ENCODE measurements around the gene SNRPB2. TPM values are rescaled to one million over a fixed set of nuclear protein-coding genes. Genes with fewer than 3 reads are reported as not detected.

Gene SNRPB2
- total and polyA plus RNA-seq, 7 experiments from 2014 or later = 25.2 to 97.0 (median 40.0) TPM

GRCh38 chr20:16744178-16744807 is 14.5 kb downstream of the SNRPB2 start:
- intact Hi-C loops (cut with micrococcal nuclease) = loop anchor here in 1 of 2 donors (5.0 kb wide), 1 partner anchor 37 kb away; no protein-coding TSS in a partner anchor
- Histone ChIP-seq H3K27ac (ENCODE audit: low read depth, low read length) (no peak overlapping the region), H3K9me3 (ENCODE audit: control insufficient read depth in 2 of 3, low read length in 3 of 3) (no peaks in the 10 kb centered on the region), H3K4me3 (ENCODE audit: low read length) (no peak overlapping the region), H3K27me3 (ENCODE audit: control insufficient read depth in 2 of 2, insufficient read depth in 2 of 2, low read length in 2 of 2) (no peaks in the 10 kb centered on the region), H3K36me3 (ENCODE audit: control insufficient read depth in 2 of 3, insufficient read depth in 3 of 3, low read length in 3 of 3) (peaks cover 2 to 23% (median 2%) of the 10 kb centered on the region in 3 experiments), H3K4me1 (ENCODE audit: control insufficient read depth in 2 of 2, insufficient read depth in 2 of 2, low read length in 2 of 2) (no peaks in the 10 kb centered on the region)
- H3K9me3 Mint-ChIP-seq = no peaks in the 10 kb centered on the region
- H3K4me1 Mint-ChIP-seq = peaks cover 0 to 5% (median 0%) of the 10 kb centered on the region in 7 donors
- no peak overlapping the region for H3K4me3 Mint-ChIP-seq
- no peak overlapping the region for H3K27ac Mint-ChIP-seq
- POLR2A ChIA-PET = no interaction called here
- peaks cover 6 to 31% (median 16%) of the 10 kb centered on the region in 5 donors for H3K36me3 Mint-ChIP-seq
- ATAC-seq = no peak
- no peak for DNase-seq
- peaks cover 0 to 21% (median 8%) of the 10 kb centered on the region in 5 donors for H3K27me3 Mint-ChIP-seq
- CTCF ChIA-PET = interaction anchor here (0.6 kb wide), 1 partner anchor 9 kb away, joined by 3 read pairs; no protein-coding TSS in a partner anchor

DNA sequence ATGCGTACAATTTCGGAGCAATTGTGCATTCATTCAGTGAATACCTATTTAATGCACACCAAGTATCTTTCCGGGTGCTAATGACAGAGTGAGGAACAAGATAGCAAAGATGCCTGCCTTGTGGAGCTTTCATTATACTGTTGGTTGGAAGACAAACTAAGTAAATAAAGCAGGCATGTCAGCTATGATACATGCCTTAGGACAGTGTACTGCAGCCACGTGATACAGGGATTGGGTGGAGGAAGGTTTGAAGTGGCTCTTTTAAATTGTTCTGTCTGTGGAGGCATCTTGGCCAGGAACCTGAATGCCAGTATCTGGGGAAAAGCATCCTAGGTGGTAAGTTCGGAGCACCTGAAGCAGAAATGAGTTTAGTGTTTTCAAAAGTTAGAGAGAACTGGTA is 15.4 kb downstream of the SNRPB2 start:
- ATAC-seq = no peak

DNA sequence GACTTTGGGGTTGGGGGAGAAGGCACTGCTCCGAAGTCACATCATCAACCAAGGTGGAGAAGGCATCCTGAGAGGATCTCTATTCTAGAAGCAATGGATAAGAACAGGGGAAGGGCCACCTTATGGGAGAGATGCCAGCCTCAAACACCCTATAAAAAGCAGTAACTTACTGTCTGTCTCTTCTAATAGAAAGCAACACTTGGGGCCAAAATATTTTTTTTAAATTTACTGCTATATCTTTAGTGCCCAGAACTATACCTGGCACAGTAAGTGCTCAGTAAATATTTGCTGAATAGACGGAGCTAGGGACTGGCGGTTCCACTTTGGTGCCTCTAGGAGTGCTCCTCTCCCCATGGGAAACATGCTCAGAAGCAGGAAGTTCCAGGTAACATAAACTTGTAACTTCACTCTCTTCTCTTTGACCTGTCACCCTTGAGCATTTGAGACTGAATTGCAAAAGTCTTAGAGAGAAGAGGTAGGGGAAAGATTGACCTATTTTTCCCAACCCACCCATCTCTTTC is 17.5 kb downstream of the SNRPB2 start:
- ChIA-PET POLR2A (no interaction called here), CTCF (no interaction called here)
- H3K27ac Mint-ChIP-seq = no peak overlapping the region
- H3K36me3 Mint-ChIP-seq = peaks cover 0 to 6% (median 0%) of the 10 kb centered on the region in 5 donors
- peaks cover 0 to 35% (median 8%) of the 10 kb centered on the region in 5 donors for H3K27me3 Mint-ChIP-seq
- H3K27me3 ChIP-seq (ENCODE audit: control insufficient read depth in 2 of 2, insufficient read depth in 2 of 2, low read length in 2 of 2) = no peaks in the 10 kb centered on the region
- intact Hi-C loops (cut with micrococcal nuclease) = no loop called here
- H3K36me3 ChIP-seq (ENCODE audit: control insufficient read depth in 2 of 3, insufficient read depth in 3 of 3, low read length in 3 of 3) = no peaks in the 10 kb centered on the region
- DNase-seq (no peak), ATAC-seq (no peak)
- no peaks in the 10 kb centered on the region for H3K9me3 Mint-ChIP-seq
- H3K4me3 Mint-ChIP-seq = no peak overlapping the region
- no peaks in the 10 kb centered on the region for H3K9me3 ChIP-seq (ENCODE audit: control insufficient read depth in 2 of 3, low read length in 3 of 3)
- H3K4me3 ChIP-seq (ENCODE audit: low read length) = no peak overlapping the region
- H3K4me1 Mint-ChIP-seq = no peaks in the 10 kb centered on the region
- H3K27ac ChIP-seq (ENCODE audit: low read depth, low read length) = no peak overlapping the region
- no peaks in the 10 kb centered on the region for H3K4me1 ChIP-seq (ENCODE audit: control insufficient read depth in 2 of 2, insufficient read depth in 2 of 2, low read length in 2 of 2)

More for the DNA sequence above, 15.4 kb downstream of the SNRPB2 start:
- Histone ChIP-seq H3K27me3 (ENCODE audit: control insufficient read depth in 2 of 2, insufficient read depth in 2 of 2, low read length in 2 of 2) (no peaks in the 10 kb centered on the region), H3K36me3 (ENCODE audit: control insufficient read depth in 2 of 3, insufficient read depth in 3 of 3, low read length in 3 of 3) (peaks cover 0 to 14% (median 0%) of the 10 kb centered on the region in 3 experiments), H3K27ac (ENCODE audit: low read depth, low read length) (no peak overlapping the region), H3K9me3 (ENCODE audit: control insufficient read depth in 2 of 3, low read length in 3 of 3) (no peaks in the 10 kb centered on the region), H3K4me3 (ENCODE audit: low read length) (no peak overlapping the region), H3K4me1 (ENCODE audit: control insufficient read depth in 2 of 2, insufficient read depth in 2 of 2, low read length in 2 of 2) (no peaks in the 10 kb centered on the region)
- H3K27me3 Mint-ChIP-seq = peaks cover 0 to 26% (median 8%) of the 10 kb centered on the region in 5 donors
- H3K4me3 Mint-ChIP-seq = no peak overlapping the region
- POLR2A ChIA-PET = no interaction called here
- H3K36me3 Mint-ChIP-seq = peaks cover 4 to 22% (median 12%) of the 10 kb centered on the region in 5 donors
- intact Hi-C loops (cut with micrococcal nuclease) = no loop called here
- DNase-seq = no peak
- no peaks in the 10 kb centered on the region for H3K4me1 Mint-ChIP-seq
- H3K27ac Mint-ChIP-seq = no peak overlapping the region
- CTCF ChIA-PET = no interaction called here
- H3K9me3 Mint-ChIP-seq = no peaks in the 10 kb centered on the region

DNA sequence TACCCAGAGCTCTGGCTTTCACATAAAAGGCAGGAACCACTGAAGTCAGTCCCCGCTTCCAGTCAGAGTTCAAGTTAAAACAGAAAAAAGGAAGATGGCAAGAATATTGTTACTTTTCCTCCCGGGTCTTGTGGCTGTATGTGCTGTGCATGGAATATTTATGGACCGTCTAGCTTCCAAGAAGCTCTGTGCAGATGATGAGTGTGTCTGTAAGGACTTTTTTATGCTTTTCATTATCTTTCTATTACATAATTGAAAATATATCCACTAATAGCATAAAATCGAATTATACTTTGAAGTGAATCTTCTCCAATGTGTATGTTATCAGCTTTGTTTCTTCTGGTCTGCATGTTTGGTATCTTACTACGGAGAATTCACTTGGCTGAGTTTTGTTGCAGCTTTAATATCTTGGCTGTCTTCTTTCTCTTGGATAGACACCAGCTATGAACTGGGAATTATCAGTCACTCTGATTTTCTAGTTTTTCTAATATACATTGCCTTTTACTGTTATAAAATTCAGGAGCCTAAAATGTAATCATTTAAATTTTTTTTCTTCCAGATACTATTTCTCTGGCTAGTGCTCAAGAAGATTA is 18.6 kb downstream of the SNRPB2 start, which contains the start of gene OTOR:
Gene OTOR, plus strand, starts transcription at position 51 of the 593 bp plus-strand sequence. Its CDS starts 44 bp downstream, at position 95.
- H3K27me3 Mint-ChIP-seq = peaks cover 0 to 38% (median 8%) of the 10 kb centered on the region in 5 donors
- H3K27me3 ChIP-seq (ENCODE audit: control insufficient read depth in 2 of 2, insufficient read depth in 2 of 2, low read length in 2 of 2) = no peaks in the 10 kb centered on the region
- H3K4me1 Mint-ChIP-seq = no peaks in the 10 kb centered on the region
- intact Hi-C loops (cut with micrococcal nuclease) = no loop called here
- ATAC-seq (no peak), DNase-seq (no peak)
- H3K9me3 Mint-ChIP-seq = no peaks in the 10 kb centered on the region
- no peaks in the 10 kb centered on the region for H3K9me3 ChIP-seq (ENCODE audit: control insufficient read depth in 2 of 3, low read length in 3 of 3)
- H3K4me3 Mint-ChIP-seq = no peak within 1 kb of the TSS
- no peaks in the 10 kb centered on the region for H3K36me3 ChIP-seq (ENCODE audit: control insufficient read depth in 2 of 3, insufficient read depth in 3 of 3, low read length in 3 of 3)
- no peak within 1 kb of the TSS for H3K27ac ChIP-seq (ENCODE audit: low read depth, low read length)
- no peak within 1 kb of the TSS for H3K27ac Mint-ChIP-seq
- H3K4me1 ChIP-seq (ENCODE audit: control insufficient read depth in 2 of 2, insufficient read depth in 2 of 2, low read length in 2 of 2) = no peaks in the 10 kb centered on the region
- CTCF ChIA-PET = no interaction called here
- no peak within 1 kb of the TSS for H3K4me3 ChIP-seq (ENCODE audit: low read length)
- H3K36me3 Mint-ChIP-seq = no peaks in the 10 kb centered on the region
- POLR2A ChIA-PET = no interaction called here

GRCh38 chr20:16749573-16749972 is 19.7 kb downstream of the SNRPB2 start:
- peaks cover 0 to 38% (median 11%) of the 10 kb centered on the region in 5 donors for H3K27me3 Mint-ChIP-seq
- POLR2A ChIA-PET = no interaction called here
- ATAC-seq = no peak

DNA sequence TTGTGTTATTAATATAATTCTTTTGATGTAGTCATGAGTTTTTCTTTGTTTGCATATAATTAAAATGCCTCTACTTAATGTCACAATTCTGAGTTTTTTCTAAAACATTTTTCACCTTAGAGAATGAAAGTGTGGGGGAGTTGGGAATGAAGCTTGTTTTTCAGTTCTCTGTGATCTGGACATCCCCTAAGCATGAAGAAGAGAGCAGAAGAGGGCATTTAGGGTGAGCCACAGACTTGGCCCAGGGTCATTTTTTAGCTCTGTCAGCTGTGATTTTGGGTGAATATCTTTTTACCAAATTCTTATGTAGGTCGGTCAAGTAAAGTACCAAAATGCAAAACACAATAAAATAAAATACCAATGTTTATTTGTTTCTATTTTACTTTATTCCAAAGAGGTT is 22.3 kb downstream of the SNRPB2 start:
- Mint-ChIP-seq H3K27me3 (peaks cover 6 to 29% (median 8%) of the 10 kb centered on the region in 5 donors), H3K9me3 (peaks cover 0 to 9% (median 1%) of the 10 kb centered on the region in 11 donors), H3K4me1 (peaks cover 0 to 1% (median 0%) of the 10 kb centered on the region in 7 donors), H3K36me3 (peaks cover 0 to 3% (median 0%) of the 10 kb centered on the region in 5 donors), H3K27ac (no peak overlapping the region), H3K4me3 (no peak overlapping the region)
- ChIA-PET CTCF (interaction anchor here (0.5 kb wide), 1 partner anchor 11 kb away, joined by 3 read pairs; no protein-coding TSS in a partner anchor), POLR2A (no interaction called here)
- ATAC-seq (no peak), DNase-seq (no peak)
- H3K27ac ChIP-seq (ENCODE audit: low read depth, low read length) = no peak overlapping the region
- H3K9me3 ChIP-seq (ENCODE audit: control insufficient read depth in 2 of 3, low read length in 3 of 3) = no peaks in the 10 kb centered on the region
- H3K4me3 ChIP-seq (ENCODE audit: low read length) = no peak overlapping the region
- H3K36me3 ChIP-seq (ENCODE audit: control insufficient read depth in 2 of 3, insufficient read depth in 3 of 3, low read length in 3 of 3) = no peaks in the 10 kb centered on the region
- no peaks in the 10 kb centered on the region for H3K27me3 ChIP-seq (ENCODE audit: control insufficient read depth in 2 of 2, insufficient read depth in 2 of 2, low read length in 2 of 2)
- H3K4me1 ChIP-seq (ENCODE audit: control insufficient read depth in 2 of 2, insufficient read depth in 2 of 2, low read length in 2 of 2) = no peaks in the 10 kb centered on the region
- intact Hi-C loops (cut with micrococcal nuclease) = no loop called here

More at GRCh38 chr20:16749573-16749972, 19.7 kb downstream of the SNRPB2 start:
- no peaks in the 10 kb centered on the region for H3K36me3 Mint-ChIP-seq
- no peak overlapping the region for H3K4me3 Mint-ChIP-seq
- peak overlapping the region in 1 of 9 donors; percentile 62 for H3K27ac Mint-ChIP-seq
- H3K27ac ChIP-seq (ENCODE audit: low read depth, low read length) = no peak overlapping the region
- no peak for DNase-seq
- no peaks in the 10 kb centered on the region for H3K27me3 ChIP-seq (ENCODE audit: control insufficient read depth in 2 of 2, insufficient read depth in 2 of 2, low read length in 2 of 2)
- no peaks in the 10 kb centered on the region for H3K36me3 ChIP-seq (ENCODE audit: control insufficient read depth in 2 of 3, insufficient read depth in 3 of 3, low read length in 3 of 3)
- CTCF ChIA-PET = no interaction called here
- H3K4me3 ChIP-seq (ENCODE audit: low read length) = no peak overlapping the region
- H3K9me3 ChIP-seq (ENCODE audit: control insufficient read depth in 2 of 3, low read length in 3 of 3) = no peaks in the 10 kb centered on the region
- intact Hi-C loops (cut with micrococcal nuclease) = no loop called here
- no peaks in the 10 kb centered on the region for H3K4me1 Mint-ChIP-seq
- H3K9me3 Mint-ChIP-seq = peaks cover 0 to 2% (median 0%) of the 10 kb centered on the region in 11 donors
- H3K4me1 ChIP-seq (ENCODE audit: control insufficient read depth in 2 of 2, insufficient read depth in 2 of 2, low read length in 2 of 2) = no peaks in the 10 kb centered on the region

All from naive thymus-derived CD4-positive, alpha-beta T cell (primary cell).